Lower leg skin (tissue), 4 donors: ENCODE results near the gene NR6A1. TPM values are rescaled to one million over a fixed set of nuclear protein-coding genes. Genes with fewer than 3 reads are reported as not detected.

Experiments
- DNase-seq, 2 donors: peaks; one replicate each; pipeline ENCODE4 v3.0.0-alpha.2; 2019; ENCODE audit warnings: low spot score in 2 of 2
- H3K4me3 ChIP-seq: fragments of 200-600 bp; sonication (generic); 2 replicates; pipeline ENCODE4 v1.5.1; 2017; ENCODE audit warnings: mild to moderate bottlenecking, low read depth; ENCODE audit not compliant: poor library complexity, severe bottlenecking
- POLR2A ChIP-seq, 2 donors: fragments of 450-650 bp; IDR thresholded peaks; one replicate each; pipeline ENCODE4 v1.6.1; 2016 to 2017; ENCODE audit warnings: antibody characterized with exemption in 2 of 2, mild to moderate bottlenecking in 1 of 2, moderate library complexity in 1 of 2
- WGBS, 2 donors: methylation state at CpG; one replicate each; pipeline ENCODE4 v1.1.5; 2018; 5-methylcytosine and 5-hydroxymethylcytosine counted together
- intact Hi-C: fragments of 100-400 bp; cut with DNase I; formaldehyde crosslinking; loops from one replicate; pipeline ENCODE4 v1.15.0; 2023; ENCODE audit warnings: low total_unique reads
- total RNA-seq, 4 donors: library from RNA; depleted of rRNA; stranded (reverse); fragments of >200 nt; gene quantifications; one replicate each; pipeline ENCODE4 v1.1.0, GENCODE V29; 2016
- TF ChIP-seq, protein P1 (sequence below), 3 donors: fragments of 450-650 bp; IDR thresholded peaks; one replicate each; pipeline ENCODE4 v1.5.1; 2016; ENCODE audit warnings: antibody characterized with exemption in 3 of 3, mild to moderate bottlenecking in 3 of 3, moderate library complexity in 2 of 3

The NR6A1 gene
- total RNA-seq, 4 donors from 2014 or later = 3.0 to 4.9 (median 3.8) TPM

DNA sequence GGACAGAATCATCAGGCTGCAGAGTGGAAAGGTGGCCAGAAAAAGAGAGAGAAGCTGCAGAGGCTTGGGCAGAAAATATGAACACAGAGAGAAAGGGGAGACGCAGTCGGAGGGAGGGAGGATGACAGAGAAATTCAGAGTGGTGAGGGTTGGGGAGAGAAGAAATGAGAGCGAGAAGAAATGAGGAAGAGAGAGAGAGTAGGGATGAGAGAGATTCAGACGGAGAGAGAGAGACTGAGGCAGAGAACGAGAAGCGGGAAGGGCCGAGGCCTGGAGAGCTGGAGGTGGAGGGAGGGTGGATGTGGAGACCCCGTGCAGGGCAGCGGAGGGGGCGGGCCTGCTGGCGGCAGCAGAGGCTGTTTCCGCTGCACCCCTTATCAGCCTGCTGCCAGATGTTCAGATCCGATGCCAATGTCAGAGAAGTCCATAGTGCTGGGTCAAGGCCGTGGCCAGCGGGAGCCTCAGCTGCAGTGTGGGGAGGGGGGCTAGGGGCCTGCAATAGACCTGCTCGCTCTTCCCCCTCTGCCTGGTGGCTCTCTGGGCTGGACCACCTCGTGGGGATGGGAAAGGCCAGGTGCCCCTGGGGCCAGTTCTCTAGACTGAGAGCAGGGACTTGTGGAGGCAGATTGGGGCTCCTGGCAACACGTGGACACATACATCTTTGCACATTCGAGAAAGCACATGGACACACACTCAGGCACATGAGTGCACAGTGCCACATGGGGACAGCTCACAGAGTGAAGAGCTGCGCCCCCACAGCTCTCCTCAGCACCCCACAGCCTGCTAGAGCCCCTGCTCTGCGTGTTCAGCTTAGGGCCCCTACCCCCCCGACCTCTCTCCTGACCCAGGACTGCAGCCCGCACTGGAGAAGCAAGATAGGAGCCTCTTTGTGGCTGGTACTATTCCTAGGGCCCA, 259.0 kb downstream of the NR6A1 start:
- TF ChIP-seq, protein P1, sequence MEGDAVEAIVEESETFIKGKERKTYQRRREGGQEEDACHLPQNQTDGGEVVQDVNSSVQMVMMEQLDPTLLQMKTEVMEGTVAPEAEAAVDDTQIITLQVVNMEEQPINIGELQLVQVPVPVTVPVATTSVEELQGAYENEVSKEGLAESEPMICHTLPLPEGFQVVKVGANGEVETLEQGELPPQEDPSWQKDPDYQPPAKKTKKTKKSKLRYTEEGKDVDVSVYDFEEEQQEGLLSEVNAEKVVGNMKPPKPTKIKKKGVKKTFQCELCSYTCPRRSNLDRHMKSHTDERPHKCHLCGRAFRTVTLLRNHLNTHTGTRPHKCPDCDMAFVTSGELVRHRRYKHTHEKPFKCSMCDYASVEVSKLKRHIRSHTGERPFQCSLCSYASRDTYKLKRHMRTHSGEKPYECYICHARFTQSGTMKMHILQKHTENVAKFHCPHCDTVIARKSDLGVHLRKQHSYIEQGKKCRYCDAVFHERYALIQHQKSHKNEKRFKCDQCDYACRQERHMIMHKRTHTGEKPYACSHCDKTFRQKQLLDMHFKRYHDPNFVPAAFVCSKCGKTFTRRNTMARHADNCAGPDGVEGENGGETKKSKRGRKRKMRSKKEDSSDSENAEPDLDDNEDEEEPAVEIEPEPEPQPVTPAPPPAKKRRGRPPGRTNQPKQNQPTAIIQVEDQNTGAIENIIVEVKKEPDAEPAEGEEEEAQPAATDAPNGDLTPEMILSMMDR (IDR thresholded peaks at IDR 0.05) = no peak
- no peak for TF ChIP-seq POLR2A (IDR thresholded peaks at IDR 0.05)
- 64 to 70% methylated on average over 19 to 23 of the region's 23 CpGs for WGBS, 2 donors
- DNase-seq = no peak
- intact Hi-C loops = no loop called here
- H3K4me3 ChIP-seq = no peak overlapping the region

DNA sequence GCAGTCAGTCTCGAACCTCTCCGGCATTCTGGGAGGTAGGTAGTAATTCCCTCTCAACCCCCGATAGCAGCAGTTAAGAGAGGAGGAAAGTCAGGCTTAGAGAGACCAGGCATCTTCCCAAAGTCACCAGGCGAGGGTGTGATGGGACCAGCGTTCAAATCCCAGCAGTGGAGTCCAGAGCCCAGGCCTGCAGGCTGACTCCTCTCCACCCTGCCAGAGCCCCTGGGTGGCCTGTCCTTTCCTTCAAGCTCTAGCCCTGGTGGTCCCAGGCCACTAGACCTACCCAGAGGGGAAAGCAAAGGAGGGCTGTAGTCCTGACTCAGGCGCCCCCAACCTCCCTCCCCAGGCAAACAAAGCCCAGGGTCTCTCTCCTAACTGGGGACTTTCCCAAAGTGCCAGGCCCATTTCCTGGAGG, 259.7 kb downstream of the NR6A1 start:
- DNase-seq = no peak
- intact Hi-C loops = no loop called here
- TF ChIP-seq, protein P1 (IDR thresholded peaks at IDR 0.05) = no peak
- TF ChIP-seq POLR2A (IDR thresholded peaks at IDR 0.05) = no peak
- WGBS, 2 donors = 85 to 89% methylated on average over 6 of the region's 6 CpGs
- H3K4me3 ChIP-seq = no peak overlapping the region

DNA sequence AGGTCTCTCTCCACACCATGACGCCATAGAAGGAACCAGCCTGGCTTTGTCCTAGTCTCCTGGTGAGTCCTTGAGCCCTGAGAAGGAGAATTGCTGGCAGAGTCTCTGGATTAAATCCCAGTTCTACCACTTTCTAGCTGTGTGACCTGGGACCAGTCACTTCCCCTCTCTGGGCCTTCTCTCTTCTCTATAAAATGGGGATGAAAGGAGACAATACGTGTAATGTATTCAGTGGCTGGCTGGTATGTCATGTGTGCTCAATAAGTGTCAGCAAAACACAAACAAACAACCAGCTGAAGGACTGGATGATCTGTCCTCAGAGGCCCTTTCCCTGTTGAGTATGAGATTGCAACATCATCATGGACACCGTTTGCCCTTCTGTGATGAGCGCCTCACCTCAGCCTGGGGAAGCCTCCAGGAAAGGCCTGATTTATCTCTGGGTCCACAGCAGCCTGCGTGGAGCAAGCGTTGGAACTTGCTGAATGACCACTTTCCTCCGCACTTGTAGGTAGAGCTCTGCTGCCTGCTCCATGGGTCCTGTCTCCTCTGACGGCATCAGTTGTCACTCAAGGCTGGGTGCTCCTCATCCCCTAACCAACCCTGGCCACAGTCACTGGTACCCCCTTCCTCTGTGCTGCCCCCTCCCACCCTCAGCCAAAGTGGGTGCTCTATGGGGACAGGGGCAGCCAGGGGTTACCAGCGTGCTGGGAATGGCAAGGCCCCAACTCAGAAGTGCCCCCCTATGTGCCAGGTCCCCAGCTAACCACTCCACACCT, 260.3 kb downstream of the NR6A1 start:
- intact Hi-C loops = no loop called here
- TF ChIP-seq POLR2A (IDR thresholded peaks at IDR 0.05) = no peak
- TF ChIP-seq, protein P1 (IDR thresholded peaks at IDR 0.05) = no peak
- no peak for DNase-seq
- 76 to 82% methylated on average over 9 of the region's 9 CpGs for WGBS, 2 donors
- no peak overlapping the region for H3K4me3 ChIP-seq

DNA sequence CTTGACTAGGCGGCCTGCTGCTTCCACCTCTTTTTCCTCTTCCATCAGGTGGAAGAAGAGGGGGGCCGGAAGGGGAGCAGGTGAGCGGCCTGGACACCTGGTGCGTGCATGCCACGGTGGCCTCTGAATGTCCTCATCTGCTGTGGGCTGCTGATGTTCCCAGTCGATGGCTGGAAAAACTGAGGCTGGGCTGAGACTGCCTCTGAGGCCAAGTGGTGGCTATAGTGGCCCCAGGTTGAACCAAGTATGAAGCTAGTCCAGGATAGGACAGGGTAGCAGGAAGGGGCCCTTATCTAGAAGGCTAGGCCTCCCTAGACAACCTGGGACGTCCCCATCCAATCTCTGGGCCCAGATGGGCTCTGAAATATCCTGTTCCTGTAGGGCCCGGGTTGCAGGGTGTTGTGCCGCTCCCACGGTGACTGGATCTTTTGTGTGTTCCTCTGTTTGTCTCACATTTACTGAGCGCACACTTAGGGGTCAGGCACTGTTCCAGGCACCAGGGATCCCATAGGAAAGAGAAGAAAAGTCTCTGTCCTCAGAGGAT, 263.2 kb downstream of the NR6A1 start:
- TF ChIP-seq POLR2A (IDR thresholded peaks at IDR 0.05) = no peak
- 94% methylated on average over 11 of the region's 11 CpGs for WGBS, 2 donors
- no peak for DNase-seq
- intact Hi-C loops = no loop called here
- no peak overlapping the region for H3K4me3 ChIP-seq

DNA sequence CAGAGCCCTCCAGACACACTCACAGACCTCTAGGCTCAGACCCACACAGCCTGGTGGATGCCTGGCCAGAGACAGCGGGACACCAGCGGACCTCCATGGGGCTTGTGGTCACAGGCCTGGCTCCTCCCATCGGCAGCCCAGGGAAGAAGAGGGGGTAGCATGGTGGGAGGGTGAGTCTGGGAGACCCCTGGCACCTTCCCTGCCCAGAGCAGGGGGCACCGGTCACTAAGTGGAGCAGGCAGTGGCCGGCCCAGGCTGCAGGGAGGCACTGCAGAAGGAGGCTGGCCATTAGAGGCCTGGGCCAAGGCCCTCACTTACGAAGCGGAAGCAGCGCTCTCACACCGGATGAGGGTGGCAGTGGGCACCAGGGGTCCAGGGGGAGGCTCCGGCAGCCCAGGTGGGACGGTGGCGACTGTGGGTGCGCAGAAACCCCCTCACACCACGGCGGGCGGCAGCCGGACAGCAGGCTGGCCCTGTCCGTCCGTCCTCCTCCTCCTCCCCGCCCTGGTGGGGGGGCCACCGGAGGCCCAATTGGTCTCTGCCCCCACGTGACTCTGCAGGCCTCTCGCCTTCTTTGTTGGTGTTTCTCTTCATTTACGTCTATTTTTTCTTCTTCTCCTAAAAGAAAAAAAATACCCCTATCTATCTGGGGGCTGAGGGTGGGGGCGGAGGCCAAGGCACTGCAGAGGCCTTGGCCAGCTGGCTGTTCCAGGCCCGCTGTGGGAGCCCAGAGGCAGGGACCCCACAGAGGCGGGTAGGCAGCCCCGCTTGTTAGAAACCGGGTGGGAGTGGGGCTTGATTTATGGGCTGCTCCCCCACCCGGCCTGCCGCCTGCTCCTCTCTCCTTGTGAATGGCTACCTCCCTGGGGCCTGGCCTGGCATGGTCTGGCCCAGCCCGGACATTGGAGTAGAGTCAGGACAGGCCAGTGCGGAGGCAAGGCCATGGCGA, 263.9 kb downstream of the NR6A1 start, which contains the start of gene NR5A1:
Gene NR5A1, minus strand, starts transcription at position 469 of the 949 bp plus-strand sequence. CDS start 4,004 bp downstream, outside the sequence.
- TF ChIP-seq POLR2A (IDR thresholded peaks at IDR 0.05) = no peak
- TF ChIP-seq, protein P1 (IDR thresholded peaks at IDR 0.05) = no peak
- H3K4me3 ChIP-seq = no peak within 1 kb of the TSS
- no peak for DNase-seq
- intact Hi-C loops = no loop called here
- WGBS, 2 donors = 92 to 95% methylated on average over 34 of the region's 34 CpGs
